CD4-positive, alpha-beta T cell (primary cell): Measurements from ENCODE around the gene MRNIP. TPM values are rescaled to one million over a fixed set of nuclear protein-coding genes. Genes with fewer than 3 reads are reported as not detected.

ENCODE experiments used
- ATAC-seq: fragments of 200-7000 bp; cut with Tn5 transposase; one replicate; pipeline ENCODE4 v1.10.0; 2022; ENCODE audit warnings: mild to moderate bottlenecking; ENCODE audit not compliant: poor library complexity
- CTCF ChIA-PET: fragments of 350-600 bp; sonication (Branson Sonifier 250); formaldehyde crosslinking; loops from one replicate; lab custom pipeline; 2021; ENCODE audit warnings: antibody characterized with exemption, inconsistent platforms; lab: Charles Lee
- POLR2A ChIA-PET: fragments of 350-600 bp; sonication (Branson Sonifier 250); formaldehyde crosslinking; loops from one replicate; lab custom pipeline; 2021; ENCODE audit warnings: antibody characterized with exemption, inconsistent platforms; lab: Charles Lee
- DNase-seq, 14 experiments: peaks; one replicate each; pipeline ENCODE4 v3.0.0-alpha.2; 2013 to 2020; ENCODE audit warnings: mixed read lengths in 2 of 14
- H3K27ac ChIP-seq, 2 donors: one replicate each; pipeline versions ENCODE4 v1.5.1 to v1.7.0; 2013; ENCODE audit warnings: low read length in 2 of 2, low read depth in 1 of 2, mild to moderate bottlenecking in 1 of 2
- H3K27me3 ChIP-seq, 2 experiments: 1 replicate in 1 of 2; 2 replicates in 1 of 2; pipeline versions ENCODE4 v1.6.1 to v1.7.0; 2013; ENCODE audit warnings: low read length in 2 of 2, control low read depth in 1 of 2, mild to moderate bottlenecking in 1 of 2, moderate library complexity in 1 of 2; ENCODE audit not compliant: insufficient read depth in 2 of 2, control insufficient read depth in 1 of 2
- H3K36me3 ChIP-seq: one replicate; pipeline ENCODE4 v1.6.1; 2013; ENCODE audit warnings: low read length, control low read depth; ENCODE audit not compliant: insufficient read depth
- H3K4me1 ChIP-seq: one replicate; pipeline ENCODE4 v1.6.1; 2013; ENCODE audit warnings: low read length, control low read depth; ENCODE audit not compliant: insufficient read depth
- H3K4me3 ChIP-seq: one replicate; pipeline ENCODE4 v1.5.1; 2013; ENCODE audit warnings: mild to moderate bottlenecking, low read length, moderate library complexity
- H3K9me3 ChIP-seq, 2 experiments: 1 replicate in 1 of 2; 2 replicates in 1 of 2; pipeline versions ENCODE4 v1.6.1 to v1.7.0; 2013; ENCODE audit warnings: low read length in 2 of 2, mild to moderate bottlenecking in 2 of 2, control low read depth in 1 of 2, moderate library complexity in 1 of 2; ENCODE audit not compliant: control insufficient read depth in 1 of 2, insufficient read depth in 1 of 2
- H3K27ac Mint-ChIP-seq: one replicate; pipeline ENCODE4 v1.8.0; 2020; ENCODE audit warnings: mixed read lengths
- H3K27me3 Mint-ChIP-seq: one replicate; pipeline ENCODE4 v1.8.0; 2021; ENCODE audit warnings: mixed read lengths
- H3K36me3 Mint-ChIP-seq: one replicate; pipeline ENCODE4 v1.8.0; 2021; ENCODE audit warnings: low read depth, mixed read lengths
- H3K4me1 Mint-ChIP-seq: one replicate; pipeline ENCODE4 v1.8.0; 2021; ENCODE audit warnings: low read depth, mixed read lengths
- H3K4me3 Mint-ChIP-seq: one replicate; pipeline ENCODE4 v1.8.0; 2020; ENCODE audit warnings: mild to moderate bottlenecking, mixed read lengths
- H3K9me3 Mint-ChIP-seq: one replicate; pipeline ENCODE4 v1.8.0; 2020; ENCODE audit warnings: mixed read lengths
- intact Hi-C, 2 experiments: fragments of 100-400 bp; cut with DNase I in 1 of 2; cut with micrococcal nuclease in 1 of 2; formaldehyde crosslinking; loops; one replicate each; pipeline versions ENCODE4 v1.15.1 to v1.9.0; 2023 to 2025; cut with DNase I, micrococcal nuclease
- total RNA-seq, 174 experiments: library from RNA in 2 of 174; stranded (reverse) in 2 of 174; gene quantifications; one replicate each; pipeline ENCODE4 v1.2.3 and lab custom pipeline; 2021 to 2026
- TF ChIP-seq, protein P1 (sequence below): fragments of 200-600 bp; IDR thresholded peaks from one replicate; pipeline ENCODE4 v1.8.0; 2022; ENCODE audit warnings: antibody characterized with exemption, mild to moderate bottlenecking

Gene MRNIP
- total RNA-seq, 2 experiments from 2014 or later: 31.8 to 32.8 TPM

DNA sequence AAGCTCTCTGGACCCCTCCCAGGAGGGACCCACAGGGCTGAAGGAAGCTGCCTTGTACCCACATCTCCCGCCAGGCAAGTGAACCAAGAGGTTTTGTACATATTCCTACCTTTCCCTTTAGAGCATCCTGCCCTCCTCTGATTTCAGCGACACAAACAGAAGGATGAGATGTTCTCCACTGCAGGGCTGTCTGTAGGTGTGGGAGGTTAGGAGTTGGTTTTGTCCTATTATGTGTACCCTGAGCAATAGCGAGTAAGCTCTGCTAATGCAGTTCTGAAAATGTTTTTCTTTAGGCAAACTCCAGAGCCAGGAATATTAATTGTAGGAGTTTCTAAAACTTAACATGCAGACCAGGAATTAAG lies 24.9 kb downstream of the MRNIP start:
- Histone ChIP-seq H3K9me3 (peaks cover 0 to 4% of the 10 kb centered on the region in 2 experiments), H3K36me3 (peaks cover 66% of the 10 kb centered on the region), H3K27me3 (no peaks in the 10 kb centered on the region), H3K27ac (no peak overlapping the region), H3K4me3 (no peak overlapping the region), H3K4me1 (peaks cover 20% of the 10 kb centered on the region)
- ChIA-PET POLR2A (interaction anchor here (0.6 kb wide), 1 partner anchor 1681 kb away, joined by 3 read pairs; no protein-coding TSS in a partner anchor), CTCF (no interaction called here)
- peaks cover 16% of the 10 kb centered on the region for H3K4me1 Mint-ChIP-seq
- TF ChIP-seq, protein P1, sequence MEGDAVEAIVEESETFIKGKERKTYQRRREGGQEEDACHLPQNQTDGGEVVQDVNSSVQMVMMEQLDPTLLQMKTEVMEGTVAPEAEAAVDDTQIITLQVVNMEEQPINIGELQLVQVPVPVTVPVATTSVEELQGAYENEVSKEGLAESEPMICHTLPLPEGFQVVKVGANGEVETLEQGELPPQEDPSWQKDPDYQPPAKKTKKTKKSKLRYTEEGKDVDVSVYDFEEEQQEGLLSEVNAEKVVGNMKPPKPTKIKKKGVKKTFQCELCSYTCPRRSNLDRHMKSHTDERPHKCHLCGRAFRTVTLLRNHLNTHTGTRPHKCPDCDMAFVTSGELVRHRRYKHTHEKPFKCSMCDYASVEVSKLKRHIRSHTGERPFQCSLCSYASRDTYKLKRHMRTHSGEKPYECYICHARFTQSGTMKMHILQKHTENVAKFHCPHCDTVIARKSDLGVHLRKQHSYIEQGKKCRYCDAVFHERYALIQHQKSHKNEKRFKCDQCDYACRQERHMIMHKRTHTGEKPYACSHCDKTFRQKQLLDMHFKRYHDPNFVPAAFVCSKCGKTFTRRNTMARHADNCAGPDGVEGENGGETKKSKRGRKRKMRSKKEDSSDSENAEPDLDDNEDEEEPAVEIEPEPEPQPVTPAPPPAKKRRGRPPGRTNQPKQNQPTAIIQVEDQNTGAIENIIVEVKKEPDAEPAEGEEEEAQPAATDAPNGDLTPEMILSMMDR: no peak
- intact Hi-C loops: no loop called here
- DNase-seq (no peak), ATAC-seq (no peak)
- H3K9me3 Mint-ChIP-seq: no peaks in the 10 kb centered on the region
- H3K27me3 Mint-ChIP-seq: no peaks in the 10 kb centered on the region
- H3K27ac Mint-ChIP-seq: peak overlapping the region; percentile 42
- H3K4me3 Mint-ChIP-seq: no peak overlapping the region
- peaks cover 89% of the 10 kb centered on the region for H3K36me3 Mint-ChIP-seq

DNA sequence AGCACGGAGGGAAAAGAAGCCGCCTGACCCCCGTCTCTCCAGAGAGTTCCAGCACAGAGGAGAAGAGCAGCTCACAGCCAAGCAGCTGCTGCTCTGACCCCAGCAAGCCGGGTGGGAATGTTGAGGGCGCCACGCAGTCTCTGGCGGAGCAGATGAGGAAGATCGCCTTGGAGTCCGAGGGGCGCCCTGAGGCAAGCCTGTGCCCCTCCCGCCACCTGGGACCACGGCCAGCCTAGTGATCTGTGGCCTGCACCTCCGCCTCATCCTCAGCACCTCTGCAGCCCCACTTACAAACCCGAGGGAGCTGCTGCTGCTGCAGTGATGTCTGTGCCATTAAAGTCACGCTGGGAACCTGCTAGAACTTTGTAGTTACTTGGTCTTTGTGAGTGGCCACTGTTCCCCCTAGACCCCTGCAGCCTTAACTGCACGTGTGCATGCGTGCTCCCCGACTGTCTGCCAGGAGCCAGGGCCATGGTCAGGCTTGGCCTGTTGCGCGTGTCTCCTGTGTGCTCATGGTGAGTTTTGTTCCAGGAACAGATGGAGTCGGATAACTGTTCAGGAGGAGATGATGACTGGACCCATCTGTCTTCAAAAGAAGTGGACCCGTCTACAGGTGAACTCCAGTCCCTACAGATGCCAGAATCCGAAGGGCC lies 25.4 kb downstream of the MRNIP start:
- no peak for DNase-seq
- Histone ChIP-seq H3K27ac (no peak overlapping the region), H3K9me3 (peaks cover 0 to 4% of the 10 kb centered on the region in 2 experiments), H3K36me3 (peaks cover 68% of the 10 kb centered on the region), H3K4me1 (peaks cover 20% of the 10 kb centered on the region), H3K4me3 (no peak overlapping the region), H3K27me3 (no peaks in the 10 kb centered on the region)
- intact Hi-C loops: no loop called here
- Mint-ChIP-seq H3K36me3 (peaks cover 89% of the 10 kb centered on the region), H3K27ac (peak overlapping the region; percentile 42), H3K27me3 (no peaks in the 10 kb centered on the region), H3K4me1 (peaks cover 19% of the 10 kb centered on the region), H3K9me3 (no peaks in the 10 kb centered on the region), H3K4me3 (no peak overlapping the region)
- ChIA-PET CTCF (interaction anchor here (1.7 kb wide), 1 partner anchor 31 kb away, joined by 5 read pairs; no protein-coding TSS in a partner anchor), POLR2A (no interaction called here)
- ATAC-seq: no peak
- TF ChIP-seq, protein P1: no peak

DNA sequence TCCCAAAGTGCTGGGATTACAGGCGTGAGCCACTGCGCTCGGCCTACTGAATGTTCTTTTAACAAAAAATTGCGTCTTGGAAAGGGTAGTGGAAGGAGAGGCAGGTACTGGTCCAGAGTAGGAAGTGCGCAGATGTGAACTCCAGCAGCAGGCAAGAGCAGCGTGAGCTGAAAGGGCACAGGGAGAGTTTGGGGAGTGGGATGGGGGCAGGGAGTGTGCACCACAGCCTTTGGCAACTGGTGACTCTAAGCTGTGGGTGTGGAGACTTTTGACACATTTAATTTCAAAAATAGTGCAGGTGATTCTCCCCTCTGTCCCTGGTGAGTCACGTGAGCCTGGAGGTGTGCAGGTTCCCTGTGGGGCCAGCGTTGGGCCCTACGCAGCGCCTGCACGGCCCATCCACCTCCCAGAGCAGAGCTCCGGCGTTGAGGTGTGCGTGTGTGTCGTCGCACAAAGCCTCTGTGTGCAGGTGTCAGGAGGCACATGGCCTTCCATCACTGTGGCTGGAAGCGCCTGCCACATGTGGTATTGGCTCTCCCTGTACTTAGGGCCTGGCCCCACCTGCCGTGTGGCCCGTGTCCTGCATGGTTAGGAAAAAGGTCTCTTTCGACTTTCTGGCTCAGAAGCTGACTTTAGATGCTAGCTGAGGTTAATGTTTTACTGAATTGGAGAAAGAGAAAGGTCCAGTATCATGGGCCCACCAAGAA lies 26.4 kb downstream of the MRNIP start:
- Mint-ChIP-seq H3K4me3 (no peak overlapping the region), H3K9me3 (no peaks in the 10 kb centered on the region), H3K27ac (no peak overlapping the region), H3K27me3 (no peaks in the 10 kb centered on the region), H3K4me1 (peaks cover 26% of the 10 kb centered on the region), H3K36me3 (peaks cover 89% of the 10 kb centered on the region)
- Histone ChIP-seq H3K4me1 (peaks cover 18% of the 10 kb centered on the region), H3K4me3 (no peak overlapping the region), H3K36me3 (peaks cover 69% of the 10 kb centered on the region), H3K9me3 (peaks cover 0 to 4% of the 10 kb centered on the region in 2 experiments), H3K27ac (no peak overlapping the region), H3K27me3 (no peaks in the 10 kb centered on the region)
- TF ChIP-seq, protein P1: no peak
- ChIA-PET CTCF (interaction anchor here (1.7 kb wide), 1 partner anchor 30 kb away, joined by 5 read pairs; no protein-coding TSS in a partner anchor), POLR2A (no interaction called here)
- intact Hi-C loops: no loop called here
- no peak for DNase-seq
- no peak for ATAC-seq
